ENCODE results near the gene RNF146.

Gene RNF146

GRCh38 chr6:127267646-127268625 is 1.3 kb downstream of the RNF146 start:
- no peak for TF ChIP-seq CTCF (IDR thresholded peaks at IDR 0.05; ENCODE audit: control insufficient read depth, insufficient read depth, low read depth, low read length, missing control alignments)
- no peak for DNase-seq (ENCODE audit: low read depth)
- peak overlapping the region; percentile 98 for H3K4me3 ChIP-seq (ENCODE audit: control insufficient read depth, low read depth, low read length)

GRCh38 chr6:127272576-127272975 is 5.9 kb downstream of the RNF146 start:
- DNase-seq (ENCODE audit: low read depth), result no peak
- TF ChIP-seq CTCF (IDR thresholded peaks at IDR 0.05; ENCODE audit: control insufficient read depth, insufficient read depth, low read depth, low read length, missing control alignments), result no peak
- H3K4me3 ChIP-seq (ENCODE audit: control insufficient read depth, low read depth, low read length), result no peak overlapping the region

GRCh38 chr6:127273499-127273898 is 6.8 kb downstream of the RNF146 start:
- TF ChIP-seq CTCF (IDR thresholded peaks at IDR 0.05; ENCODE audit: control insufficient read depth, insufficient read depth, low read depth, low read length, missing control alignments), result no peak
- no peak overlapping the region for H3K4me3 ChIP-seq (ENCODE audit: control insufficient read depth, low read depth, low read length)
- no peak for DNase-seq (ENCODE audit: low read depth)

- TF ChIP-seq CTCF (IDR thresholded peaks at IDR 0.05; ENCODE audit: control insufficient read depth, insufficient read depth, low read depth, low read length, missing control alignments), result no peak
- no peak for DNase-seq (ENCODE audit: low read depth)
- no peak overlapping the region for H3K4me3 ChIP-seq (ENCODE audit: control insufficient read depth, low read depth, low read length)
Observed at GRCh38 chr6:127276331-127276730, 9.7 kb downstream of the RNF146 start.

GRCh38 chr6:127277878-127278843 is 11.5 kb downstream of the RNF146 start:
- no peak for TF ChIP-seq CTCF (IDR thresholded peaks at IDR 0.05; ENCODE audit: control insufficient read depth, insufficient read depth, low read depth, low read length, missing control alignments)
- no peak for DNase-seq (ENCODE audit: low read depth)
- no peak overlapping the region for H3K4me3 ChIP-seq (ENCODE audit: control insufficient read depth, low read depth, low read length)

GRCh38 chr6:127279815-127280214 is 13.2 kb downstream of the RNF146 start:
- no peak overlapping the region for H3K4me3 ChIP-seq (ENCODE audit: control insufficient read depth, low read depth, low read length)
- DNase-seq (ENCODE audit: low read depth), result no peak
- TF ChIP-seq CTCF (IDR thresholded peaks at IDR 0.05; ENCODE audit: control insufficient read depth, insufficient read depth, low read depth, low read length, missing control alignments), result no peak
